Activated T-cell treated with anti-CD3 and anti-CD28 coated beads for 24 hours (primary cell): Measurements from ENCODE around the gene RBMS1.

Experiments
- DNase-seq: peaks from one replicate; pipeline ENCODE4 v3.0.0-alpha.2; 2020; ENCODE audit warnings: low read depth

The RBMS1 gene

DNA sequence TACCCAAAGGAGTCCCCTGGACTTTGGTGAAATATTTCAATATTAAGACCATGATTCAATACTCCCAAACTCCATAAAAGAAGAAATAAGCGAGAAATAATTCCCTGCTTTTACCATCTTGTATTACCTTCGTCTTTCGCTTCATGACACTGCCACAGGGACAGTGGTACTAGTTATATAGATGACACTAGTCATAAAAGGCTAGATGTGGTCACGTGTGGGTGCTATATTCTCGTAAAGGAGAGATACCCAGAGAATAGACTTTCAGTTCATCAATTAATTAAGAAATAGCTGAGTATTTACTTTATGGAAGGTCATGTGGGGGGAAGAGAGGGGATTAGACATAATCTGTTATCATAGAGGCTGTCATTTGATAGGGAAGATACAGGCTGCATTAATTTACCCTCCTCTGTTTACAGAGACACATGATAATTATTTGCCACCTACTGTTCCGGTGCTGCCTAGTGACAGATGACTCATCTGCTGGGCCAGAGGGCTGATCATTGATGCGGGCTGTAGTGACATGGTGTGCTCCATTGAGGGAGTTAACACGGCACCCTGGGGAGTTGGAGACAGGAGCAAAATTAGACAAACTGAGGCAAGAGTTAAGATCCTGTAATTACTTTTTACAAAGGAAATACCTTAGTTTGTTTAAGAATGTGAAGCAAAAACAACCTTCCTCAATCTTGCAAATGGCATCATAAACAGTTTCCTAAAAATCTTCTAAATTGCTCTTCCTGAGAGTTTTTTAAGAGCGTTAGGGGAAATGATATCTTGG, 215.3 kb downstream of the RBMS1 start:
- DNase-seq, result no peak

DNA sequence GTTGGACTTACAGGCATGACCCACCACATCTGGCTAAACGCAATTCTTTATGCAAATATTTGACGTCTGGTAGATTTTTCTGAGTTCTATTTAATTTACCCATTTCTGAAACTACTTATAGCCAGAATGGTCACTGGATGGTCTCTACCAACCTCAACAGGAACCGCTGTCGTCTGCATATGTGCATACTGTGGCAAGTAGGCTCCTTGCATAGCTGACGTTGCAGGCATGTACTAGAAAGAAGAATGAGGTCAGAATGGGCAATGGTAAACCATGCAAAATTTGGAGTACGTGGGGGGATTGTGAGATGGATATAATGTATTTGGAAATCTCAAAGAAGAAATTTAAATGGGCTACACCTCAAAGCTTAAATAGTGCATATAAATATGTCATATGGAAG, 216.5 kb downstream of the RBMS1 start:
- DNase-seq, result no peak

DNA sequence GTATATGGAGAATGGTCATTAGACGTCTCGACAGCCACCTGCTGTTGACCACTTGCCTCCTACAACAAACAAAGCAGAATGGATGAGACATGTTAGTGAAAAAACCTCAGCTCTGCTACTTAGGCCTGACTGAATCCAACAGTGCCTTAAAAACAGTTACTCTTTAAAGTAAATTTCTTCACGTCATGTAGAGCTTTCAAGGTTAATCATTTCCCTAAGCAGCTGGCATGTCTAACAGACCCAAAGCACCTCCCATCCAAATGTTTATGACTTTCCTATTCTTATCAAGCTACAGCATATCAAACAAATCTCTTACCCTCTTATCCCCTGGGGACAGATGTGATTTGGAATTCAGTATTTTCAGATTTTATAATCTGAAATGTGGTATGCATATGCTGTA, 218.0 kb downstream of the RBMS1 start:
- no peak for DNase-seq

DNA sequence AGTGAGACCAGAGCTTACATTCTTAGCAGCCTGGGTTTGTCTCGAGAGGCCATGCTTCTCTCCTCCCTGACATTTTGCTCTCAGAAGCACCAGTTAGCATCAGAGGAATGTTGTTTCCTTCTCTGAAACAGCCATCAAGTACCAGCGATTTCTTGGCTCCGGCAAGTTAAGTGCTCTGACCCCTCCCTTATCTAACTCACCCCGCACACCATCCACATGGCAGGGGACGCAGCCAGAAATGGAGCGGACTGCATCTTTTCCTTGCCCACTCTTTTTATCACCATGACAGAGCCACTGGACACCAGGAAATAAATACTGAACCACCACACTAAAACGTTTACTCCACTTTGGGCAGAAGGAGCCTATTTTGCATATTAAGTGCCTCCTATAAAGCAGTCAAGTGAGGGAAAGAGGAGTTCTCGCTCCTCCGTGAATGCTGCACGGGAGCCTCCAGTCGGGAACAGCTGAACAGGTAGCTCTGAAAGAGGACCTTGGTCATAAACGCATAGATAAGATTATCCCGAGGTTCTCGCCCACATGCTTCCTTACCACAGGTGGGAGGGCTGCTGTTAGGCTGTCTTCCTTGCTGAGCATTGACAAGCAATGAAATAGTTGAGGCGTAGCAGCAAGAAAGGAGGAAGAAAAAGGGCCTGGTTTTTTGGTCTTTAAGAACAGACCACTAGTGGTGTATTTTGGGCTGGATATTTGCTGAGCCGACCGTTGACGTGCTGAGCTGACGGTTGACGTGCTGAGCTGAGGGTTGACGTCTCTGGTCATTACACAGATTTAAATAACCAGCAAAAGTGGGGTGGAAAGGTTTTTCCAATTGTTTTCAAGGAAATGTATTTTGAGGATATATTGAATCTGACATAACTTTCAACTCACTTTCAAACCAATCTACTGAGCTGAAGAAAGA, 222.2 kb downstream of the RBMS1 start:
- no peak for DNase-seq

DNA sequence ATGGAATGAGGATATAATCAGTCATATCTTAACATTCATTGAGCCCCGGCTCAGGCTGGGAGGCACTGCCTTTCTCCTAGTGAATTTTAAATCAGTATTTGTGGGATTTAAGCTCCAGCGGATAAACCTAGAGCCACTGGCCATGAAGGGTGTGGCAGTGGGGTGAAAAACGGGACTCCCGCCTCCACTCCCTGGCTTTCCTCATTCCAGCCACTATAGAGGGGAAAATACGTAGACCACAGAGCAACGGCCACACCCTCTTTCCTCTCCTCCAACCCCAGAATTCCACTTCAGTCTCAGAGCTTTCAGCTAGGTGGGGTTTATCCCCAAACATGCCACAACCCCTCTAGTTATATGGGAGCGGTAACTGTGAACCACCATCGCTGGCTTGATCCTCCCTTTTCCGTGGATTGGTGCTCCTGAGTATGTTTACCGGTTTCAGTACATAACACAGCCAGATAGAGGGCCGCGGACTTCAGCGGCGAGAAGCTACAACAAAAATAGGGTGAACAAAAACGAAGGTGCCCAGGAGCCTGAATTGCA, 223.0 kb downstream of the RBMS1 start:
- no peak for DNase-seq

DNA sequence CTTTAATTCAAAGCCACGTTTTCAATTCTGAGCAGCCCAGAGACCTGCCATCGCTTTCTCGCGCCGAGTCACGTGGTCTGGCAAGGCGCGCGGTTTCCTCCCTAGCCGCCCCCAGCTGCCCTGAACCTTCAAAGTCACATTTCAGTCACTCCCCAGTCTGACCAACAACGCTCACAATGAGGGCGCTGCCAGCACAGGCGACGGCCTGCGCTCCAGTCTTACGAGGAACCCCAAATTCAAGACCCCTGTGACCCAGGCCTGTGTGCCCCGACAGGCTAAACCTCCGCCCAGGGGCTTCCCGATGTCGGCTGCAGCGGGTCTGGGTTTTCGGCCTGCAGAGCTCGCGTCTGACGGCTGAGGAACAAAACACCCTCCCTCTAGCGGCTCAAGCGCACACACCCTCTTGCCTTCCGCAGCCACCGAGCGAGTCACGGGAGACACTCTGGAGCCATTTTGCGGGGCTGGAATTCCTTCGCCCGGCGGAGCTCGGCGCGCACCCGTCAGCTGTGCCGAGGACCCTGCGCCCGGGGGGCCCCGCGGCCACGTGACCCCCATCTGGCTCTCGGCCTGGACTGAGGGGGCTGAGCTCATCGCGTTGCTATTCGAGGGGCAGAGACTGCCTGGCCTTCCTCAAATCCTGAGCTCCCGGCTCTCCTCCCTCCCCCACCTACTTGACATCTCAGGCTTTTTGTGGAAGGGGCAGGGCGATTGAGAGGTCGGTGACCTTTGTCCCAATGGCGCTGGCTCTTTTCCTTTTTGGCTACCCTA, 223.6 kb downstream of the RBMS1 start:
- peak; percentile 54 for DNase-seq

DNA sequence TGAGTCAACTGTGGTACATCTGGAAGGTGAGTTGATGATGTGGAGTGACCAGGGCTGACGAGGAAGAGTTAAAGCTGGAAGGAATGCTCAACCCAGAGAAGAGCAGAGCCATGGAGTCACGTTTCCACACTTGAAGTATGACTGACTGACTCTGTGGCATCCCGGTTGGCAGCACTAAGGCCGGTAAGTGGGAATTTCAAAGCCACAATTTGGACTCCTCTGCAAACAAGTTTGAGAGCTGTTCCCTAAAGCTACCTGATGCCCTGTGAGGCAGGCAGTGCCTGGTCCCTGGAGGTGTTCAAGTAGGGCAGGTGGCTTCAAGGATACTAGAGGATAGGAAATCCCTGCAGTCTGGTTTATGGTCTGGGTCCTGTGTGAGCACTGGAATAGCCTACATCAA, 224.2 kb downstream of the RBMS1 start:
- no peak for DNase-seq

DNA sequence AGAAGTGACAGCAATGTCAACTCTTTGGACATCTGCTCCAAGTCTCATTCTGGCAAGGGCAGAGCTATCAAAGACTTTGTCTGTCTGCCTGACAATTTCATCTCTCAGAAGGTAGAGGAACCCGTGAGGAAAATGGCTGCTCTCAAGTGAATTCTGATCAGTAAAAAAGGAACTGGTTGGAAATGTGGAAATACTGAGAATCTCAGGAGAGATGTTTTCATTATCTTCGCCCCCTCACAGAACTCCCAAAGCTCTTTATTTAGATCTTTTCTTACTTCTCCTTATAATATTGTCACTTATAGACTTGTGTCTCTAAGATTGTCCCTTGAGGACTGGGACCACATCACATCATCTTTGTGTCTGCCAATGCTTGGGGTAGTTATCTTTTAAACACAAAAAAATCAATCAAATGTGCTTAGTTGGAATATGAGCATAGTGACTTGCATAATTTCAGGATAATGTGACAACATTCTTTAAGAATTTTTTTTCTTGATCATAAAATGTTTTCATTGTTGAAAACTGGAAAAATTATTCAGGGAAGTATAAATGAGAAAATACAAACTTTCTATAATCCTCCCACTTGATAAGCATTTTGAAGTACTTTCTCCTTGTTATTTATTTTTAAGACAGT, 225.3 kb downstream of the RBMS1 start:
- DNase-seq, result no peak

DNA sequence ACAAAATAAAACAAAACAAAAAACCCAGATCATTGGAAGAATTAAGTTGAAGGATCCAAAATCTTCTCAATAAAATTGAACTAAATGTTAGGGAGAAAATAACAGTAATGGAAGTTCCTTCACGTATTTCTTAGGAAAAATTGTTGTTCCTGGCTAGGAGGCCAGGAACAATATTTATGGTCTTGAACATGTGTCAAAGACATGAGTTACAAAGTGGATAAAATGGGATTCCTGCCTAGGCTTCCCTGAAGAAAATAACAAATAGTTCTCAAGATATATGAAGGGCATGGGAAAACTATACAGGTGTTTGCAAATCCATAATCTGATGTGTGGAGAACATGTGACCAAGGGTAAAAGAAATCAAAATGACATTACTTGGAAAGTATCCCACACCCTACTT, 225.9 kb downstream of the RBMS1 start:
- no peak for DNase-seq

DNA sequence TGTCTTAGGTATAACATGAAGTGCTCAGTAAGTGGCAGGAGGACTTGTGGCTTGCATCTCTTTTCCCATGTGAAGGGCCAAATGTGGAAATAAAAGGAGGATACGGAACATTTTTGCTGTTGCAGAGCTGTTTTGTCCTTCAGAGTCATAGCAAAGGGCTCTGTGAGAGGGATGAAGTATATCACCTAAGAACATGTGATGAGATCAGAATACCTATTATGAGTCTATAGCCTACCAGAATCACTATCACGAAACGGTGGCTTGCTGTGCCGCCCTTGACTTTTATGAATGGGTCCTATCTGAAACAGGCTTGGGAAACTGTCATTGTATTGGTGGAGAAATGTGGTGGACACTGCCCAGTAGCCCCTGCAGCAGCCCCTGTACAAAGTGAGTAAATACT, 226.6 kb downstream of the RBMS1 start:
- no peak for DNase-seq

DNA sequence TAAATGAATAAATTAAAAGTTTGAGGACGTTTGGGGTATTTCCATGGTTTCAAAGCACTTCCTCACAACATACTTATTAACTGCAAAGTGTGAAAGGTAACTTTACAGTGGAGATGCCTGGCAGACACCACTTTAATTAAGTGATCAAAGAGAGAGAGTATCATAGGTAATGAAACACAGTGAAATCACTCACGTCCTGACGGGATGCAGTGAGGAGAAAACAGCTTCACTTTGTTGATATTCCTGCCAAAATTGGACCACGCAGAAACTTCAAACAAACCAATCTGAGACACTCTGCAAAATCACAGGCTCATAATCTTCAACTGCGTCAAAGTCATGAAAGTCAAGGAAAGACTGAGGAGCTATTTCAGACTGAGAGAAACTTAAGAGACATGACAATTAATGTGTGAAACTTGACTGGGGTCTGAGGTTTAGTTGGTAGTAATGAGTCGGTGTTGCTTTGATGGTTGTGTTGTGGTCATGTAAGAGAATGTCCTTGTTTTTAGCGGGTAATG, 227.5 kb downstream of the RBMS1 start:
- no peak for DNase-seq

DNA sequence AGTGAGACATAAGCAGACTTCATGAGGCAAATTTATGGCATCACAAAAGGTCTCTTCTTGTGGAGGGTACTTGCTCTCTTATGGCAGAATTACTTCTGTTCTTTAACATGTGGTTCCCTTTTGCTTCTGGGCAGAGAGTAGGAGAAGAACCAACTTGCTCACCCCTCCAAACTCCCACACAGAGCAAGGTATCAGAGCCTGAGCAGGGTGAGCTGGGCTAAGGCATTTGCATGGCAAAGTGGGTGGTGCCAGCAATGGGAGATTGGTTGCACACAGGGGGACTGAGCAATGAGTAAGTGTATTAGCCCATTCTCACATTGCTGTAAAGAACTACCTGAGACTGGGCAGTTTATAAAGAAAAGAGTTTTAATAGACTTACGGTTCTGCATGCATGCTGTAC, 229.3 kb downstream of the RBMS1 start:
- no peak for DNase-seq

DNA sequence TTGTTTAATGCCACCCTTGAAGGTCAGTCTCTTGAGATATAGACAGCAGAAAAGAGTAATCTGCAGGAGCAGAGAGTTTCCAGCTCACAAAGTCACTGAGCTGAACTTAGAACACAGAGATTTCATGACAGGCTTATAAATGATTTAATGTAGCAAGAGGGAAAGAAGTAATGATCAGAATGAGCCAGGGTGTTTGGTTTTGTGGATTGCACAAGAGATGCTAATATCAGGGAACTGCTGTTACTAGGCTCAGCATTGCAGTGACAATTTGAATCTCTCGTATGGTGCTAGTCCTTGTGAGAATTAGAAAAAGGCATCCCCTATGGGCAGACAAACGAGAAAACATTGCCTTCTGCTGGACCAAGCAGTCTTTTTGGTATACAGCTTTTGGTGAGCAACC, 231.9 kb downstream of the RBMS1 start:
- DNase-seq, result no peak

DNA sequence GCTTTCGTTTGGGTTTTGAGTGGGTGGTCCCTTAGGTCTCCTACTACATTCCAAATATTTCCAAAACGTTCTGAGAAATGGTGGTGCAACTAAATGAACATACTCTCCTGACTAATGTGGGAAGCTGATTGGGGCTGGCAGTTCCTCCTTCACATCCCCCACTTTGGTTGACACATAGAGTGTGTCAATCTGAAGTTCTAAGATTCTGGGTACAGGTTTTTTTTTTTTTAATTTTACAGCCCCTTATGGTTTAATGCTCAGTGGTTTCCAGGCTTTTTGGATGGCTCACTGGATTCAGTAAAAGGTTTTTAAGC, 235.2 kb downstream of the RBMS1 start:
- DNase-seq, result no peak

DNA sequence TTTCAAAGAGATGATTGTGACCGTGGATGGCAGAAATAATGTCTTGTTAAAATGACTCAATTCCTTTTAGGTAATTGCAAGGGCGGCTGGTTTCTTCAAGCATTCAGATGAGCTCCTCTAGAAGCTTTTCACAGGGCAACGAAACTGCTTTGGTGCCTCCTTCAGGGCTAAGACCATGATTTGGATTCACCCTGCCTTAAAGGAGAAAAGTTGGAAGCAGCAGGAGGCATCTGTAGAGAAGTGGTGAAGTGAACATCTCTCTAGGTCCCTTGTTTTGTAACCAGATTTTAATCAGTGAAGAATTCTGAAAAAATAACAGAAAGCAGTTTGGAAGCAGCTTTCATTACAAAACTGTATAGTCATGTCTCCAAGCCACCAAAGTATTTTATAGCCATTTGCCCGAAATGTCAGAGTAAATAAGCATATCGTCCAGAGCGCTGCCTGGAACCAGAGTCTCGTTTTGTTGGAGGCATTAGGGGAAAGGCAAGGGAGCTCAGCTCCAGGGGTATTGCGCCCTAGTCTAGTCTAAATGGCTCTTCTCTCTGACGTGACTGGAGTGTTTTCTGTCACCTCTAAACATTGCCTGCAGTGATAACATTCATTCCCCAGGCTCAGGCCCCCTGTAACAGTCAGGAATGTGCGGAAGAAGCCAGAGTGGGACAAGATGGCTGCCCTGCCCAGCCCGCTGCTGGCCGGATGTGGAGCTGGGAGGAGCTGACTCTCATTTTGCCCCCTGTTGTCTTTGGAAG, 235.7 kb downstream of the RBMS1 start:
- DNase-seq, result no peak

DNA sequence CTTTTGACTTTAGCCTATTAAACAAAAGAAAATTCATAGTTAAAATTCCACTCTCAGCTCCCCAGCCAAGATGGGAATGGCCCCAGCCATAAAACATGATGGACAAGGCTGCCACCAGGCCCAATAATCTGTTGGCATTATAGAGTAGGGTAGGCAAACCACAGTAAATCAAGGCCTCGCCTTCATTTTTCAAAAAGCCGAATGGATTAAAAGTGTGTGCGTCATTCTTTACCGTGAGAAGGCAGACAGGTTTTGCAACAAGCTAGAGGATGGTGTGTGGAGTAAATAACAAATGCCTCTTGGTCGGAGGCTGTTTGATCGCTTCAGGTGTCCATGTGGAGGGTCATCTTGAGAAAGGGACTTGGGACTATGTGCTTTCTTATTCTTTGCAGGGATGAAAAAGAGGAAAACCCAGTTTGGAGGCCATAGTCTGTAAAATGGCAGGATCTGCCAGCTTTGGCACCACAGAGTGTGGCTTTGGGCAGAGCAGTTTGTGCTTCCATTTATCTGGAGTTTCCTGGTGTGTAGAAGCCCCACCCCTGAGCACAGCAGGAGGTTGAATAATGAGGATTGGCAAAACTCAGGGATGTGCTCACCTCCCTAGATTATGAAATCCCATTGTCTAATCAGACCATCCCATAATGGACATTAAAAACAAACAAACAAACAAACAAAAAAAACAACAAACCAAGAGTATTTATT, 236.4 kb downstream of the RBMS1 start:
- no peak for DNase-seq

DNA sequence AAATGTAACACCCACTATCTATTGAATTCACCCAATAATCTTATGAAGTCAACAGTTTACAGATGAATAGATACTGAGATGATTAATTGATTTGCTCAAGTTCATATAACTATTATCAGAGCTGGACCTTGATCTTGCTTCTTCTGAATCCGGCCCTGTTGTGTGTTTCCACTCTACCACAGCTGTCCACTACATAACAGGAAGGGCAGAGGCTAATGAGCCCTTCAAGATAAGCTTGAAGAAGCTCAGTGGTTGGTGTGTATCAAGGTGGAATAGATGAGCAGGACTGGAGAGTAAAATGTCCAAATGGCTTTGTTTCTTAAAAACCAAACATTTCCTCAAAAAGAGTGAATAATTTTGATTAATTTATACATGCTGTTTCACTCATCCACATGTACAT, 237.1 kb downstream of the RBMS1 start:
- no peak for DNase-seq

DNA sequence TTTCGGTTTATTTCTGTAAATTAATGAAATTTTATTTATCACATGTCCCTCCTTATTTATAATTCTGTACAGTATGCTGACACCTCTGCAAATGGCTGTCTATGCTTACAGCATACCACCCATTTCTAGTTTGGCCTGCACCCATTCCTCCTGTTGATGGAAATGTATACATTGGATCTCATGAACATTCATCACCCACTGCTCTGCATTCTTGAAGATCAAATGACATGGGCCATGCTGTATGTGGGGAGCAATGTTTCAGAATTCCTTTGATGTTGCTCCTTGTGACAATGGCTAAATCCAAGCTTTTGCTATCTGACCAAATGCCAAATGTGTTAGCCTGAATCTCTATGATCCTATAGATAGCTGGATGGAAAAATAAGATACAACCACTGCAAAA, 238.2 kb downstream of the RBMS1 start:
- no peak for DNase-seq

DNA sequence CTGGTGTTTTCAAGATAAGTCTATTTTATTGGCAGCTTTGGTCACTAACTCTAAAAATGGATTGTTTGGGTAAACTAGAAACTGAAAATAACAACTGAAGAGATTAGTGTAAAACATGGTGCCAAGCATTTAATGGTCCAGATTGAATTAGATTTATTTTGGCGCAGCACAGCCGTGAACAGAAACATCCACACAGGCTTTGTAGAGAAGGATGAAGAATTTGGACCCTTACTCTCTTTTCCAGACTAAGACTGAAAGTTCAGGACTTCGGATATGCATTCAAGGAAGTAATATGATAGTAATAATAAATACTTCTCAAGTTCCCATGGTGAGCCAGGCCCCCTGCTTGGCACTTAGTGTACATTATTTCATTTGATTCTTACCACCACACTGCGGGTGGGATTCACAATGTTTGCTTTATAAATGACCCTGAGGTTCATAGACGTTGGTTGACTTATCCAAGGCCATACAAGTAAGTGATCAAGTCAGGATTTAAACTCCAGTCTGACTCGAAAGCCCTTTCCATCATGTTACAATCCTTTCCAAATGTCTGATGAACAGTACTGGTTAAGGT, 239.3 kb downstream of the RBMS1 start:
- DNase-seq, result no peak
